K562 (cell line): ENCODE measurements around the gene SAP25. TPM values are rescaled to one million over a fixed set of nuclear protein-coding genes. Genes with fewer than 3 reads are reported as not detected.
A peak's percentile ranks its signal among the peaks of the same experiment; 100 is the strongest.

Experiments used
- DLX4 ChIP-seq: fragments of 250-450 bp; sonication (Bioruptor Pico); IDR thresholded peaks from 2 replicates; pipeline ENCODE4 v1.6.1; 2021; ENCODE audit warnings: mild to moderate bottlenecking
- FOXK2 ChIP-seq, 2 experiments: fragments of 450-650 bp; IDR thresholded peaks in 1 of 2; conservative IDR thresholded peaks in 1 of 2; 2 replicates each; pipeline ENCODE4 v1.6.1; 2016; ENCODE audit warnings: low read depth in 2 of 2, mild to moderate bottlenecking in 1 of 2
- HCFC1 ChIP-seq: IDR thresholded peaks from 2 replicates; pipeline ENCODE4 v1.6.1; 2012; ENCODE audit warnings: low read depth, low read length, improper control_type of control experiment
- MAFG ChIP-seq: fragments of 450-650 bp; conservative IDR thresholded peaks from 2 replicates; pipeline ENCODE4 v1.6.1; 2016; ENCODE audit warnings: missing genetic modification characterization, missing compliant biosample characterization
- MAX ChIP-seq: sonication (generic); formaldehyde crosslinking; IDR thresholded peaks from 2 replicates; pipeline ENCODE4 v1.9.0; 2022; ENCODE audit warnings: mild to moderate bottlenecking, missing genetic modification reagents
- MCM3 ChIP-seq: fragments of 450-650 bp; IDR thresholded peaks from 2 replicates; pipeline ENCODE4 v1.6.1; 2016
- MNT ChIP-seq, 2 experiments: fragments of 450-650 bp; conservative IDR thresholded peaks; 2 replicates each; pipeline ENCODE4 v1.6.1; 2017; ENCODE audit warnings: mild to moderate bottlenecking in 2 of 2, moderate library complexity in 2 of 2
- PTRF ChIP-seq: fragments of 450-650 bp; IDR thresholded peaks from 2 replicates; pipeline ENCODE4 v1.6.1; 2016; ENCODE audit warnings: mild to moderate bottlenecking, missing genetic modification characterization, missing compliant biosample characterization
- PTTG1 ChIP-seq: fragments of 450-650 bp; IDR thresholded peaks from 2 replicates; pipeline ENCODE4 v1.6.1; 2016; ENCODE audit warnings: low read depth, mild to moderate bottlenecking, missing genetic modification characterization, missing compliant biosample characterization
- SRSF9 ChIP-seq: fragments of 200-400 bp; formaldehyde crosslinking; IDR thresholded peaks from 2 replicates; pipeline ENCODE4 v1.6.1; 2017; ENCODE audit warnings: low read depth, low read length, borderline replicate concordance
- TGIF2 ChIP-seq: sonication (generic); formaldehyde crosslinking; IDR thresholded peaks from 2 replicates; pipeline ENCODE4 v1.8.1; 2022; ENCODE audit warnings: mild to moderate bottlenecking, missing genetic modification reagents, moderate library complexity
- USF1 ChIP-seq: sonication (generic); formaldehyde crosslinking; IDR thresholded peaks from 2 replicates; pipeline ENCODE4 v1.9.0; 2022; ENCODE audit warnings: mild to moderate bottlenecking, missing genetic modification reagents
- ZNF12 ChIP-seq: sonication (generic); formaldehyde crosslinking; IDR thresholded peaks from 2 replicates; pipeline ENCODE4 v1.4.0; 2020; ENCODE audit warnings: mild to moderate bottlenecking, missing genetic modification reagents
- ZNF24 ChIP-seq: fragments of 450-650 bp; IDR thresholded peaks from 2 replicates; pipeline ENCODE4 v1.6.1; 2016
- ZNF589 ChIP-seq: fragments of 200-800 bp; sonication (Bioruptor generic); IDR thresholded peaks from 2 replicates; pipeline ENCODE4 v1.6.1; 2016; ENCODE audit warnings: low read depth, missing genetic modification characterization, missing compliant biosample characterization
- ZNF830 ChIP-seq: fragments of 250-450 bp; sonication (Bioruptor Pico); IDR thresholded peaks from 2 replicates; pipeline ENCODE4 v1.5.0; 2021; ENCODE audit warnings: mild to moderate bottlenecking
- polyA plus RNA-seq, 8 experiments: library from polyadenylated mRNA; depleted of rRNA in 4 of 8; stranded (reverse) in 5 of 8; unstranded in 3 of 8; fragments of >200 nt; fragmentation: Nextera tagmentation in 2 of 8; fragmentation: Illumina TruSeq in 1 of 8; extraction: Ambion mirVana in 2 of 8; extraction: Trizol in 1 of 8; gene quantifications; 2 replicates each; pipeline versions ENCODE4 v1.2.1 to v1.2.3, GENCODE V29; 2011 to 2014; ENCODE audit warnings: inconsistent platforms in 1 of 8, missing spikeins in 1 of 8
- total RNA-seq, 7 experiments: library from RNA; depleted of rRNA in 6 of 7; stranded (reverse); fragments of >200 nt in 6 of 7; fragmentation: Illumina TruSeq in 2 of 7; extraction: Trizol in 2 of 7; gene quantifications; 2 replicates each; pipeline versions ENCODE4 v1.2.1 to v1.2.3, GENCODE V29; 2011 to 2021; ENCODE audit warnings: low replicate concordance in 1 of 7

The SAP25 gene
- total and polyA plus RNA-seq, 9 of the 15 experiments (the other 6 are each of a cell fraction or from before 2014, with no cell fraction given): 0.13 to 5.3 (median 0.78) TPM; not detected in 1

- TF ChIP-seq MAX (CRISPR knock-in tag) (peak; percentile 24; the same call in 1 of the 2 replicates), PTRF (tag) (no peak), MCM3 (no peak), SRSF9 (no peak), ZNF830 (CRISPR knock-in tag) (no peak), TGIF2 (CRISPR knock-in tag) (no peak), FOXK2 (conservative IDR thresholded peaks at IDR 0.05 in 1 of 2, IDR thresholded peaks at IDR 0.05 in 1 of 2; ENCODE audit: low read depth in 2 of 2) (no peak), ZNF589 (CRISPR knock-in tag) (no peak), PTTG1 (tag) (no peak), DLX4 (CRISPR knock-in tag) (no peak), HCFC1 (no peak), MNT (conservative IDR thresholded peaks at IDR 0.05) (no peak), MAFG (tag) (no peak), ZNF24 (no peak), ZNF12 (CRISPR knock-in tag) (no peak), USF1 (CRISPR knock-in tag) (no peak; the same call in 1 of the 2 replicates)
Observed at GRCh38 chr7:100583132-100584053, 9.7 kb upstream of the SAP25 start (continued).
